Astrocyte (in vitro differentiated cells and primary cell): Measurements from ENCODE around the gene NHLH1.

Source experiments
- EZH2 ChIP-seq: IDR thresholded peaks from 2 replicates; pipeline ENCODE4 v1.6.1; 2012; ENCODE audit warnings: mild to moderate bottlenecking, low read length, inconsistent platforms; ENCODE audit not compliant: insufficient read depth
- TF ChIP-seq, protein P1 (sequence below): IDR thresholded peaks from 2 replicates; pipeline ENCODE4 v1.5.1; 2011; ENCODE audit warnings: low read depth, mild to moderate bottlenecking, inconsistent platforms, low read length, moderate library complexity; ENCODE audit not compliant: insufficient read depth

DNA sequence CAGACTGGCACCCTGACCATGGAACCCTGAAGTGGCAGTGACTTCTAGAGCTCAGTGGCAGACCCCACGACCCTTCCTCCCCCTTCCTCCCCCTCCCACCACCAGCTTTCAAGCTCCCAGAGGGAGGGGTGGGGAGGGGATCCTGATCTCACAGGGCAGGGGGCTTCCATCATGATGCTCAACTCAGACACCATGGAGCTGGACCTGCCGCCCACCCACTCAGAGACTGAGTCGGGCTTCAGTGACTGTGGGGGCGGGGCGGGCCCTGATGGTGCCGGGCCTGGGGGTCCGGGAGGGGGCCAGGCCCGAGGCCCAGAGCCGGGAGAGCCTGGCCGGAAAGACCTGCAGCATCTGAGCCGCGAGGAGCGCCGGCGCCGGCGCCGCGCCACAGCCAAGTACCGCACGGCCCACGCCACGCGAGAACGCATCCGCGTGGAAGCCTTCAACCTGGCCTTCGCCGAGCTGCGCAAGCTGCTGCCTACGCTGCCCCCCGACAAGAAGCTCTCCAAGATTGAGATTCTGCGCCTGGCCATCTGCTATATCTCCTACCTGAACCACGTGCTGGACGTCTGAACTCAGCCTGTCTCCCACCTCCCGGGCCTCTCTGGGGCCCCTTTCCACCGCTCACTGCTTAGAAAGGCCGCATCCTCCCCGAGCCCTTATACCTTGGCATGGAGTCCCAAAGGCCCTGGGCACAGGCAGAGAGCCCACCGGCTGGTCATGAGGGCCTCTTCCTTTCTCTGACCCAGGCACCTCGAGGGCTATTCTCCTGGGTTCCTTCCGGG lies 3.9 kb downstream of the NHLH1 start:
- TF ChIP-seq, protein P1, sequence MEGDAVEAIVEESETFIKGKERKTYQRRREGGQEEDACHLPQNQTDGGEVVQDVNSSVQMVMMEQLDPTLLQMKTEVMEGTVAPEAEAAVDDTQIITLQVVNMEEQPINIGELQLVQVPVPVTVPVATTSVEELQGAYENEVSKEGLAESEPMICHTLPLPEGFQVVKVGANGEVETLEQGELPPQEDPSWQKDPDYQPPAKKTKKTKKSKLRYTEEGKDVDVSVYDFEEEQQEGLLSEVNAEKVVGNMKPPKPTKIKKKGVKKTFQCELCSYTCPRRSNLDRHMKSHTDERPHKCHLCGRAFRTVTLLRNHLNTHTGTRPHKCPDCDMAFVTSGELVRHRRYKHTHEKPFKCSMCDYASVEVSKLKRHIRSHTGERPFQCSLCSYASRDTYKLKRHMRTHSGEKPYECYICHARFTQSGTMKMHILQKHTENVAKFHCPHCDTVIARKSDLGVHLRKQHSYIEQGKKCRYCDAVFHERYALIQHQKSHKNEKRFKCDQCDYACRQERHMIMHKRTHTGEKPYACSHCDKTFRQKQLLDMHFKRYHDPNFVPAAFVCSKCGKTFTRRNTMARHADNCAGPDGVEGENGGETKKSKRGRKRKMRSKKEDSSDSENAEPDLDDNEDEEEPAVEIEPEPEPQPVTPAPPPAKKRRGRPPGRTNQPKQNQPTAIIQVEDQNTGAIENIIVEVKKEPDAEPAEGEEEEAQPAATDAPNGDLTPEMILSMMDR = no peak
- TF ChIP-seq EZH2 = no peak
